HL-60 (cell line): ENCODE results near the gene SMTNL2.

ENCODE experiments used
- DNase-seq, 2 experiments: peaks; one replicate each; pipeline ENCODE4 v3.0.0-alpha.2; 2010 to 2020; ENCODE audit warnings: low read depth in 1 of 2, low spot score in 1 of 2
- H3K27ac ChIP-seq: fragments of 250-450 bp; sonication (Bioruptor Pico); replicated peaks from 2 replicates; pipeline ENCODE4 v1.5.1; 2020; ENCODE audit warnings: mild to moderate bottlenecking, moderate library complexity
- H3K27me3 ChIP-seq: fragments of 250-450 bp; sonication (Bioruptor Pico); 2 replicates; pipeline ENCODE4 v1.5.1; 2021; ENCODE audit warnings: mild to moderate bottlenecking, moderate library complexity; ENCODE audit not compliant: insufficient read depth, poor library complexity, severe bottlenecking
- H3K4me3 ChIP-seq: replicated peaks from 2 replicates; pipeline ENCODE4 v1.5.1; 2011; ENCODE audit warnings: mild to moderate bottlenecking, control low read depth, low read length; ENCODE audit not compliant: insufficient read depth
- GABPA ChIP-seq: IDR thresholded peaks from 2 replicates; pipeline ENCODE4 v1.6.1; 2012; ENCODE audit warnings: low read depth
- POLR2AphosphoS5 ChIP-seq: IDR thresholded peaks from 2 replicates; pipeline ENCODE4 v1.6.1; 2012; ENCODE audit warnings: low read depth
- SPI1 ChIP-seq: IDR thresholded peaks from 2 replicates; pipeline ENCODE4 v1.6.1; 2012; ENCODE audit warnings: low read depth, mild to moderate bottlenecking, borderline replicate concordance
- TF ChIP-seq, protein P1 (sequence below): IDR thresholded peaks from 2 replicates; pipeline ENCODE4 v1.6.1; 2012; ENCODE audit warnings: low read depth; ENCODE audit not compliant: insufficient replicate concordance
- TF ChIP-seq, protein P2 (sequence below): IDR thresholded peaks from one replicate; pipeline ENCODE4 v1.5.1; 2011; ENCODE audit warnings: low read length, control low read depth, inconsistent platforms; ENCODE audit not compliant: insufficient read depth

Gene SMTNL2

DNA sequence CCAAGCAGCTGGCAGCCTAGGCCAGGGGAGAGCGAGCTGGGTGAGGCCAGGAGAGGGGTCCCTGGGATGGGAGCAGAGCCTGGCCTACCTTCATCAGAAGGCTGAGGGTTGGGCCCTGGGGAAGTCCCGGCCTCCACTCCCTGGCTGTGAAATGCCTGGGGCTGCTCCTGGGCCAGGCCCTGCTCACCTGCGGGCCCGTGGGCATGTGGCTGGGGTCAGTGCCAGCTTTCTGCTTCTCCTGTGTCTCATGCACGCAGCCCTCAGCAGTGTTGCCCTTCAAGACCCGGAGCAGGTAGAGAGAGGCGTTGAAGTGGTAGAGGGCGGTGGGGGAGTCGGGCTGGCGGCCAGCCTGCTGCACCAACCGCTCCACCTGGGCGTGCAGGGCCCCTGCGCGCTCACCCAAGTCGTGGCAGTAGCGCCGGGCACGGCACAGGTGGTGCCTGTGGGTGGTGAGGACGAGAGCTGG lies 41.6 kb upstream of the SMTNL2 start:
- Histone ChIP-seq H3K27ac (no peak overlapping the region), H3K4me3 (no peak overlapping the region), H3K27me3 (no peaks in the 10 kb centered on the region)
- TF ChIP-seq, protein P1, sequence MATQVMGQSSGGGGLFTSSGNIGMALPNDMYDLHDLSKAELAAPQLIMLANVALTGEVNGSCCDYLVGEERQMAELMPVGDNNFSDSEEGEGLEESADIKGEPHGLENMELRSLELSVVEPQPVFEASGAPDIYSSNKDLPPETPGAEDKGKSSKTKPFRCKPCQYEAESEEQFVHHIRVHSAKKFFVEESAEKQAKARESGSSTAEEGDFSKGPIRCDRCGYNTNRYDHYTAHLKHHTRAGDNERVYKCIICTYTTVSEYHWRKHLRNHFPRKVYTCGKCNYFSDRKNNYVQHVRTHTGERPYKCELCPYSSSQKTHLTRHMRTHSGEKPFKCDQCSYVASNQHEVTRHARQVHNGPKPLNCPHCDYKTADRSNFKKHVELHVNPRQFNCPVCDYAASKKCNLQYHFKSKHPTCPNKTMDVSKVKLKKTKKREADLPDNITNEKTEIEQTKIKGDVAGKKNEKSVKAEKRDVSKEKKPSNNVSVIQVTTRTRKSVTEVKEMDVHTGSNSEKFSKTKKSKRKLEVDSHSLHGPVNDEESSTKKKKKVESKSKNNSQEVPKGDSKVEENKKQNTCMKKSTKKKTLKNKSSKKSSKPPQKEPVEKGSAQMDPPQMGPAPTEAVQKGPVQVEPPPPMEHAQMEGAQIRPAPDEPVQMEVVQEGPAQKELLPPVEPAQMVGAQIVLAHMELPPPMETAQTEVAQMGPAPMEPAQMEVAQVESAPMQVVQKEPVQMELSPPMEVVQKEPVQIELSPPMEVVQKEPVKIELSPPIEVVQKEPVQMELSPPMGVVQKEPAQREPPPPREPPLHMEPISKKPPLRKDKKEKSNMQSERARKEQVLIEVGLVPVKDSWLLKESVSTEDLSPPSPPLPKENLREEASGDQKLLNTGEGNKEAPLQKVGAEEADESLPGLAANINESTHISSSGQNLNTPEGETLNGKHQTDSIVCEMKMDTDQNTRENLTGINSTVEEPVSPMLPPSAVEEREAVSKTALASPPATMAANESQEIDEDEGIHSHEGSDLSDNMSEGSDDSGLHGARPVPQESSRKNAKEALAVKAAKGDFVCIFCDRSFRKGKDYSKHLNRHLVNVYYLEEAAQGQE = no peak
- TF ChIP-seq GABPA (no peak), POLR2AphosphoS5 (no peak), SPI1 (no peak)
- TF ChIP-seq, protein P2, sequence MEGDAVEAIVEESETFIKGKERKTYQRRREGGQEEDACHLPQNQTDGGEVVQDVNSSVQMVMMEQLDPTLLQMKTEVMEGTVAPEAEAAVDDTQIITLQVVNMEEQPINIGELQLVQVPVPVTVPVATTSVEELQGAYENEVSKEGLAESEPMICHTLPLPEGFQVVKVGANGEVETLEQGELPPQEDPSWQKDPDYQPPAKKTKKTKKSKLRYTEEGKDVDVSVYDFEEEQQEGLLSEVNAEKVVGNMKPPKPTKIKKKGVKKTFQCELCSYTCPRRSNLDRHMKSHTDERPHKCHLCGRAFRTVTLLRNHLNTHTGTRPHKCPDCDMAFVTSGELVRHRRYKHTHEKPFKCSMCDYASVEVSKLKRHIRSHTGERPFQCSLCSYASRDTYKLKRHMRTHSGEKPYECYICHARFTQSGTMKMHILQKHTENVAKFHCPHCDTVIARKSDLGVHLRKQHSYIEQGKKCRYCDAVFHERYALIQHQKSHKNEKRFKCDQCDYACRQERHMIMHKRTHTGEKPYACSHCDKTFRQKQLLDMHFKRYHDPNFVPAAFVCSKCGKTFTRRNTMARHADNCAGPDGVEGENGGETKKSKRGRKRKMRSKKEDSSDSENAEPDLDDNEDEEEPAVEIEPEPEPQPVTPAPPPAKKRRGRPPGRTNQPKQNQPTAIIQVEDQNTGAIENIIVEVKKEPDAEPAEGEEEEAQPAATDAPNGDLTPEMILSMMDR = no peak
- DNase-seq = no peak

DNA sequence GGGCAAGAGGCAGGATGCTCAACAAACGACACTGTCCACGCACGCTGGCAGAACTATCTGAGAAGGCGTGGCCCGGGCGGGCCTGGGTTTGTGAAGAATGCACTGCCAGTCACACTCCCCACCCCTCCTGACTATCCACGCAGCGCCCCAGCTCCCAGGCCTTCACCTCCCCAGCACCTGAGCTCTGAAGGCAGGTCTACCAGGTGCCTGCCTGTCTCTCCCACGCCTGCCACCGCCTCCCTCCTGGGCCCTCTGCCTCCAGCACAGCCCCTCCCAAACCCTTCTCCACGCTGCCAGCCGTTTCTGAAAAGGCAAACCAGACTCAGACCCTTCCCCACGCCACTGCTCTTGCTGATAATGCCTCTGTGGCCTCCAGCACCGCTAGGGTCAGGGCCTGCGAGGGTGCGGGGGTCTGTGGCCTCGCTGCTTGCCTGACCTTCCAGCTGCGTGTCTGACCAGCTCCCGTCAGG lies 40.7 kb upstream of the SMTNL2 start:
- Histone ChIP-seq H3K27me3 (no peaks in the 10 kb centered on the region), H3K27ac (no peak overlapping the region), H3K4me3 (no peak overlapping the region)
- TF ChIP-seq, protein P2 = no peak
- TF ChIP-seq POLR2AphosphoS5 = no peak
- no peak for DNase-seq

DNA sequence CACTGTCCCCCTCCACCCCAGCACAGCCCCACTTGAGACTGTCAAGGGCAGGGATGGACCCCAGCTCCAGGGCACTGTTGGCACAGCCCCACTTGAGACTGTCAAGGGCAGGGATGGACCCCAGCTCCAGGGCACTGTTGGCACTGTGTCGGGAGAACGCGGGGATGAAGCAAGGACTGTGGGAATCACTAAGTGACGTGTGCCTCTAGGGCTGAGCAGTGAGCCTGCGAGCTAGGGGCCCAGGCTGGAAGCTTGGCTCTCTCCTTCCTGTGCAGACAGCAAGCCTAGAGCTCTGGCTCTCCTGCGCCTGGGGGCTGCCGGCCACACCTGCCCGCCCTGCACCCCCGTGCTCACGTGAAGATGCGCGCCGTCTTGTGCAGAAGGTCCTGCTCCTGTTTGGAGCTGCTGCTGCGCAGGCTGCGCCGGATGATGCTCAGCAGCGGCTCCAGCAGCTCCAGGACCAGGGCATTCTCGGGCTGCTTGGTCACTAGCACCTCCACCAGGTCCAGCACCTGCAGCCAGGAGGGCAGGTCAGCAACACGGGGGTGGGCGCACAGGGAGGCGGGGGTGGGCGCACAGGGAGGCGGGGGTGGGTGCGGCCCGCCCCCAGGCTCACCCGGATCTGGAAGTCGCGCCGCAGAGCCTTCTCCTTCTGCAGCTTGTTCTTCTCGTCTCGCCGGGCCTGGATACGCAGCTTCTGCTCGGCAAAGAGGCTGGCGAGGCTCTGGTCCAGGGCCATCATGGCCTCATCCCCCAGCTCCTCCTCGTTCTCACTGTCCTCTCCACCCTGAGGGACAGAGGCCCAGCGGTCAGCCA lies 40.0 kb upstream of the SMTNL2 start:
- DNase-seq = no peak
- H3K27ac ChIP-seq = no peak overlapping the region
- TF ChIP-seq SPI1 = no peak
- TF ChIP-seq, protein P2 = no peak
- H3K27me3 ChIP-seq = no peaks in the 10 kb centered on the region
- H3K4me3 ChIP-seq = no peak overlapping the region

DNA sequence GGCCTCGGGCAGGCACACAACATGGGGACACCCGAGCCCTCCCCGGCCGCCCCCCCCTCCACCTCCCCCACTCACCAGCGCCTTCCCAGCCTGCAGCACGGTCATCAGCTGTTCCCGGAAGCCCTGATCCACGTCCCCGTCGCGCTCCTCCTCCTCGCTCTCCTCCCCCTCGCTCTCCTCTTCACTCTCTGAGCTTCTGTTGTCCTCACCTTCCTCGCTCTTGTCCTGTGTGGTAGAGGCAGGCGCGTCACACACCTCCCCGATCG lies 39.4 kb upstream of the SMTNL2 start:
- H3K4me3 ChIP-seq = no peak overlapping the region
- no peaks in the 10 kb centered on the region for H3K27me3 ChIP-seq
- H3K27ac ChIP-seq = no peak overlapping the region
- DNase-seq = no peak
- TF ChIP-seq, protein P2 = no peak
- TF ChIP-seq, protein P1 = no peak
- no peak for TF ChIP-seq POLR2AphosphoS5
- TF ChIP-seq SPI1 = no peak
- no peak for TF ChIP-seq GABPA
